NT2/D1 (cell line): ENCODE data around the gene PNPO.

Experiments
- SUZ12 ChIP-seq: IDR thresholded peaks from 2 replicates; pipeline ENCODE4 v1.6.1; 2011; ENCODE audit not compliant: insufficient read length, insufficient read depth; ENCODE audit errors: extremely low read depth
- YY1 ChIP-seq: IDR thresholded peaks from 2 replicates; pipeline ENCODE4 v1.6.1; 2011; ENCODE audit not compliant: insufficient read length, insufficient read depth
- ZNF274 ChIP-seq: IDR thresholded peaks from 2 replicates; pipeline ENCODE4 v1.6.1; 2011; ENCODE audit warnings: mild to moderate bottlenecking, low read depth, low read length

GRCh38 chr17:47993964-47994363 is 52.6 kb downstream of the PNPO start:
- TF ChIP-seq YY1 = no peak
- TF ChIP-seq ZNF274 = no peak
- no peak for TF ChIP-seq SUZ12
